HepG2 (cell line): ENCODE measurements around the gene PTPMT1. TPM values are rescaled to one million over a fixed set of nuclear protein-coding genes. Genes with fewer than 3 reads are reported as not detected.
A peak's percentile ranks its signal among the peaks of the same experiment; 100 is the strongest.

ENCODE experiments used
- MAFK ChIP-seq, 2 experiments: IDR thresholded peaks in 1 of 2; conservative IDR thresholded peaks in 1 of 2; 2 replicates each; pipeline ENCODE4 v1.6.1; 2011; ENCODE audit warnings: improper control_type of control experiment in 2 of 2, low read length in 2 of 2
- MATR3 ChIP-seq: sonication (generic); formaldehyde crosslinking; IDR thresholded peaks from 2 replicates; pipeline ENCODE4 v1.4.0; 2020; ENCODE audit warnings: missing genetic modification reagents
- PATZ1 ChIP-seq: sonication (generic); formaldehyde crosslinking; IDR thresholded peaks from 2 replicates; pipeline ENCODE4 v1.4.0; 2020; ENCODE audit warnings: missing genetic modification reagents
- SCMH1 ChIP-seq: sonication (generic); formaldehyde crosslinking; IDR thresholded peaks from 2 replicates; pipeline ENCODE4 v1.9.0; 2021; ENCODE audit warnings: missing genetic modification reagents, mild to moderate bottlenecking, borderline replicate concordance
- SNAPC4 ChIP-seq: sonication (generic); formaldehyde crosslinking; IDR thresholded peaks from 2 replicates; pipeline ENCODE4 v1.4.0; 2020; ENCODE audit warnings: mild to moderate bottlenecking, missing genetic modification reagents
- SOX13 ChIP-seq, 3 experiments: fragments of 450-650 bp in 1 of 3; sonication (generic) in 1 of 3; formaldehyde crosslinking in 1 of 3; IDR thresholded peaks in 2 of 3; conservative IDR thresholded peaks in 1 of 3; 2 replicates each; pipeline versions ENCODE4 v1.5.0 to v1.6.1; 2016 to 2020; ENCODE audit warnings: antibody characterized with exemption in 1 of 3, mild to moderate bottlenecking in 1 of 3, missing compliant biosample characterization in 1 of 3, missing genetic modification reagents in 1 of 3, moderate library complexity in 1 of 3
- SP2 ChIP-seq: sonication (generic); formaldehyde crosslinking; IDR thresholded peaks from 2 replicates; pipeline ENCODE4 v1.5.1; 2020; ENCODE audit warnings: mild to moderate bottlenecking, missing genetic modification reagents
- ZNF839 ChIP-seq: sonication (generic); formaldehyde crosslinking; IDR thresholded peaks from 2 replicates; pipeline ENCODE4 v1.4.0; 2020; ENCODE audit warnings: missing genetic modification reagents, mild to moderate bottlenecking, borderline replicate concordance
- ZSCAN25 ChIP-seq: sonication (generic); formaldehyde crosslinking; IDR thresholded peaks from 2 replicates; pipeline ENCODE4 v1.8.0; 2022; ENCODE audit warnings: mild to moderate bottlenecking, missing genetic modification reagents
- polyA plus RNA-seq, 8 experiments: library from polyadenylated mRNA; depleted of rRNA in 3 of 8; stranded (reverse) in 7 of 8; unstranded in 1 of 8; fragments of >200 nt; fragmentation: Illumina TruSeq in 4 of 8; extraction: Trizol in 4 of 8; gene quantifications; 2 replicates each; pipeline versions ENCODE4 v1.2.1 to v1.2.3, GENCODE V29; 2011 to 2016; ENCODE audit warnings: low read depth in 4 of 8, missing spikeins in 1 of 8, mixed read lengths in 1 of 8; ENCODE audit not compliant: insufficient read depth in 1 of 8
- total RNA-seq, 5 experiments: library from RNA; depleted of rRNA; stranded (reverse); fragments of >200 nt; fragmentation: Illumina TruSeq; extraction: Trizol; gene quantifications; 2 replicates each; pipeline ENCODE4 v1.2.3, GENCODE V29; 2016; ENCODE audit warnings: low read depth in 1 of 5

Gene PTPMT1
- total and polyA plus RNA-seq, 2 of the 13 experiments (the other 11 are each of a cell fraction or from before 2014, with no cell fraction given) = 55.6 to 129 TPM

DNA sequence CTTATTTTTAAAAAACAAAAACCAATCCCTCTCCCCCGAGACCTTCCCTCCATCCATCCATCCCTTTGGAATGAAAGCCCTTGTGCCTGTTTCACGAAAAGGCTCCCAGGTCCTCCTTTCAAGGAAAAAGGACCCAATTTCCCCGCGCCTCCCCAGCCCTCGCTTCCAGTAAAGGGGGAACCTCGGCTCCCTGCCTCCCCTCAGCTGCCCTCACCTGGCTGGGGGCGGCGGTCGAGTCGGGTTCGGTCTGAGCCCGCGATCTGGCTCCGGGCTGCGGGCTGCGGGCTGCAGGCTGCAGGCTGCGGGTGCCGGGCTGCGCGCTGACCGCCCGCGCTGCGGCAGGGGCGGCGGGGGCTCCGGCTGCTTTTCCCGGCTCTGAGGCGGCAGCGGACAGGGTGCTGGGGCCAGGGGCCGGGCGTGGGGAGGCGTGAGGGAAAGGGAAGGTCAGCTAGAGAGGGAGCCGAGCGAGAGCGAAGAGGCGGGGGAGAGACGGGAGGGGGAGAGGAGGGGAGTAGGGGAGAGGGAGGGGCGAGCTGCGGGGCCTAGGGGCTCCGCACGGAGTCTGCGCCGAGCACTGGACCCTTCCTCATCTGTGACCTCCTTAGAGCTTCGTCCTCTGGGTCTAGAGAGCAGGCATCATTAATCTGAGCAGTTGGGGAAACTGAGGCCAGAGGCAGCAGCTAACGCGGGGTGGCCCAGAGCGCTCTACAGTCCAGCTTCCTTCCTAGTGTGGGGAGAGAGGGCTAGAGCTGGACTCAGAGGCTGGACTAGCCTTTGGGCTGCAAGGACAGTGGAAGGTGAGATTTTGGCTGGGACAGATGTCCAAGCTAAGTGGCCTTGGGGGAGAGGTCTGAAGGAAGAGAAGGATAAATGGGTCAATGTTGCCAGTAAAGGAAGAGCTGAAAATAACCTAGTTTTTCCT is 28.8 kb downstream of the PTPMT1 start, which contains the start of gene C1QTNF4 (continued):
- TF ChIP-seq SNAPC4 (no peak), MATR3 (CRISPR knock-in tag) (no peak), SP2 (no peak), SCMH1 (CRISPR knock-in tag) (no peak), MAFK (conservative IDR thresholded peaks at IDR 0.05 in 1 of 2, IDR thresholded peaks at IDR 0.05 in 1 of 2; ENCODE audit: low read length in 2 of 2) (no peak), ZSCAN25 (CRISPR knock-in tag) (peak; percentile 45; the same call in 1 of the 2 replicates), ZNF839 (CRISPR knock-in tag) (no peak), SOX13 (IDR thresholded peaks at IDR 0.05) (no peak), SOX13 (CRISPR knock-in tag; conservative IDR thresholded peaks at IDR 0.05 in 1 of 2, IDR thresholded peaks at IDR 0.05 in 1 of 2) (no peak), PATZ1 (CRISPR knock-in tag) (peak; percentile 18; the same call in 1 of the 2 replicates)
